Small intestine (tissue), 7 donors: Measurements from ENCODE around the gene GRHL1. TPM values are rescaled to one million over a fixed set of nuclear protein-coding genes. Genes with fewer than 3 reads are reported as not detected.

Source experiments
- DNase-seq, 2 donors: peaks; one replicate each; pipeline versions ENCODE4 v3.0.0 to v3.0.0-alpha.2; 2013
- FAIRE-seq: peaks from 2 replicates; lab custom pipeline; 2012; peaks lifted over from hg19 to GRCh38; lab: Jason Lieb, UNC
- H3K27ac ChIP-seq, 3 donors: one replicate each; pipeline ENCODE4 v1.5.1; 2013; ENCODE audit warnings: low read length in 2 of 3, mild to moderate bottlenecking in 2 of 3, control low read depth in 1 of 3, inconsistent platforms in 1 of 3, low read depth in 1 of 3, moderate library complexity in 1 of 3
- H3K27me3 ChIP-seq, 3 donors: one replicate each; pipeline ENCODE4 v1.6.1; 2013; ENCODE audit warnings: low read length in 3 of 3, inconsistent platforms in 1 of 3; ENCODE audit not compliant: control insufficient read depth in 3 of 3, insufficient read depth in 3 of 3
- H3K36me3 ChIP-seq, 3 donors: one replicate each; pipeline ENCODE4 v1.6.1; 2013; ENCODE audit warnings: low read length in 3 of 3, inconsistent platforms in 1 of 3, low read depth in 1 of 3, mild to moderate bottlenecking in 1 of 3, moderate library complexity in 1 of 3; ENCODE audit not compliant: control insufficient read depth in 3 of 3, insufficient read depth in 2 of 3
- H3K4me1 ChIP-seq, 3 donors: one replicate each; pipeline ENCODE4 v1.6.1; 2013; ENCODE audit warnings: low read length in 2 of 3, inconsistent platforms in 1 of 3, low read depth in 1 of 3, mild to moderate bottlenecking in 1 of 3, moderate library complexity in 1 of 3; ENCODE audit not compliant: control insufficient read depth in 3 of 3, insufficient read depth in 2 of 3
- H3K4me3 ChIP-seq, 3 donors: one replicate each; pipeline ENCODE4 v1.5.1; 2013; ENCODE audit warnings: low read length in 3 of 3, control low read depth in 1 of 3, inconsistent platforms in 1 of 3, low read depth in 1 of 3, mild to moderate bottlenecking in 1 of 3, moderate library complexity in 1 of 3
- H3K9me3 ChIP-seq, 2 donors: one replicate each; pipeline ENCODE4 v1.6.1; 2013; ENCODE audit warnings: low read depth in 1 of 2, low read length in 1 of 2; ENCODE audit not compliant: control insufficient read depth in 2 of 2, insufficient read depth in 1 of 2
- WGBS, 3 donors: extraction: QIAGEN DNeasy Blood & Tissue Kit; methylation state at CpG; one replicate each; pipeline ENCODE4 v1.1.7; 2013; 5-methylcytosine and 5-hydroxymethylcytosine counted together
- polyA plus RNA-seq, 4 donors: library from polyadenylated mRNA; stranded (reverse) in 3 of 4; unstranded in 1 of 4; fragments of 200-250 nt in 3 of 4; fragments of 120-200 nt in 1 of 4; gene quantifications; one replicate each; pipeline versions ENCODE4 v1.2.1 to v1.2.3, GENCODE V29; 2013
- donor health status: healthy with polysubstance abuse.
- donor health status: control.
- donor health status: control.
- donor health status: Bipolar disorder and iron deficiency.
- donor health status: healthy.

The GRHL1 gene
- polyA plus RNA-seq, 4 donors: 0.45 to 2.3 (median 0.64) TPM

DNA sequence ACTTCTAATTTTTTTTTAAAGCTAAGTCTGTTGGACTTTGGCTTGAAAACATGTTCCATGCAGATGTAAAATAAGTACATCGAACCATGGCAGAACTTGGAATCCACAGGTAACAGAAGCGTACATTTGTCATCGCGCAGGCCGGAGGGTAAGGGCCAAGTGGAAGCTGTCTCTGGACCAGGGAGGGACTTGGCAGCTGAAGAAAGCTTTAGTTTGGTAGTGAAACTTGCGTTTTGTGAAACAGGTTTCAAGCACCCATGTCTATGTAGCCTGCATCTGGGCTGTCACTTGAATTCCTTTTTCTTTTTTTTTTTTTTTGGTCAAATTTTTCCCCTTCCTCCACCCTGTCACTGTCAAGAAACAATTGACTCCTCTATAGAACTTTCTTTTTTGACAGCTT is 20.4 kb downstream of the GRHL1 start:
- peaks cover 0 to 3% (median 0%) of the 10 kb centered on the region in 3 donors for H3K4me1 ChIP-seq
- no peaks in the 10 kb centered on the region for H3K36me3 ChIP-seq
- H3K9me3 ChIP-seq: no peaks in the 10 kb centered on the region
- FAIRE-seq: no peak
- no peak for DNase-seq
- H3K27ac ChIP-seq: no peak overlapping the region
- no peak overlapping the region for H3K4me3 ChIP-seq
- H3K27me3 ChIP-seq: no peaks in the 10 kb centered on the region
- 94 to 96% (median 96%) methylated on average over 6 of the region's 6 CpGs for WGBS, 3 donors

DNA sequence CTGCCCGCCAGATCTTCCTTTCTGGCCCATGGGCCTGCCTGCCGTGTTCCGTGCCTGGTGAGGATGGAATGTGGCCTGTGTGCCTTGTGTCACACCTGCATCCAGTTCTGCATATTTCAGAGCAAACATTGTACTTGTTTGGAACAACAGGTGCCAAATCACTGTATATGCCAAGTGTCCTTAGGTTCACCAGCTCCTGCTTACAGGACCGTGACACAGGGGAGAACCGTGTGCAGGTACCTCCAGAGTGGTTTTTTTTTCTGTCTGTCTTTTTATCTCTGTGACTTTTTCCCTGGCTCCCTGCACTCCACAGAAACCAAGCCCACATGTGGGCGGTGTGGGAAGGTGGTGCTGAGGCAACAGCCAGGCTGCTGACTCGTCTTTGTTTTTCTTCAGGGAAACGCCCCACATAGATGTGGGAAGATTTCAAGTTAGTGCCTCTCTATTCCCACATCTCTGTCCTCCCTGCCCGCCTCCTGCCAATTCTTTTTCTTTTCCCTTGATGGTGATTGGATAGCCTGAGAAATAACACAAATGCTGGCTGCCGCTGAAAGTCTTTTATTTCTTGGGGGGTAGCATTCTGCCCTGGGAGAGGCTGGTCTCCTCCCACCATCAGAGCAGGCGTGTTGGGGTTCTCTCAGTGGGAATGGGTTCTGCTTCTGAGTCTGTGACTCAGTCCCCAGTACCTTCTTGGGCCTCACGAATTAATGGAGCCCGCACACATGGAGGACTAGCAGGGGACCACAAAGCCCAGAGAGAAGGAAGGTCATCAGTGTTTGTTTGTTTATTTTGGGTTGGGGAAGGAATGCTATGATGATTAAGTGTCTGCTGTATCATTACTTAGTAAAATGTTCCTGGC is 21.4 kb downstream of the GRHL1 start:
- H3K27ac ChIP-seq: no peak overlapping the region
- H3K27me3 ChIP-seq: no peaks in the 10 kb centered on the region
- DNase-seq: no peak
- no peak overlapping the region for H3K4me3 ChIP-seq
- WGBS, 3 donors: 56 to 75% (median 58%) methylated on average over 13 of the region's 13 CpGs
- H3K36me3 ChIP-seq: peaks cover 0 to 3% (median 0%) of the 10 kb centered on the region in 3 donors
- no peak for FAIRE-seq
- no peaks in the 10 kb centered on the region for H3K9me3 ChIP-seq
- peaks cover 0 to 3% (median 0%) of the 10 kb centered on the region in 3 donors for H3K4me1 ChIP-seq

DNA sequence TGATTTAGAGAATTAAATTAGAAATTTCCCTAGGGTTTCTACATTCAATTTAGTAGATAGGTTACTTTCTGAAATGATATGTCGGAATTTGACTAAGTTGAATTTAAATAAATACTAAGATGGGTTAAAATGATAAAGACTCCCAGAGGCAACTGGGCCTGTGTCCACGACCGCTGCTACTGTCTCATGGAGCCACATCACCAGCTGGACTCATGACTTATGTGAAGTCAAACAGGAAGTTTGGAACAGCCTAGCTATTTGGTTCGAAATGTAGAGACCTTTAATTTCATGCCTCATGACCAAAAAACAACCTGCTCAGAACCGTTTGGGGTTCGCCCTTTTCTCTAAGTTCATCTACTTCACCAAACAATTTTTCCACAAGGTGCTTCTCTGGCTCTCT is 22.2 kb downstream of the GRHL1 start:
- H3K36me3 ChIP-seq: peaks cover 0 to 3% (median 0%) of the 10 kb centered on the region in 3 donors
- H3K4me1 ChIP-seq: peaks cover 0 to 3% (median 0%) of the 10 kb centered on the region in 3 donors
- H3K4me3 ChIP-seq: no peak overlapping the region
- no peak overlapping the region for H3K27ac ChIP-seq
- FAIRE-seq (no peak), DNase-seq (no peak)
- WGBS, 3 donors: 79 to 93% (median 82%) methylated on average over 6 of the region's 6 CpGs
- H3K9me3 ChIP-seq: no peaks in the 10 kb centered on the region
- H3K27me3 ChIP-seq: no peaks in the 10 kb centered on the region

DNA sequence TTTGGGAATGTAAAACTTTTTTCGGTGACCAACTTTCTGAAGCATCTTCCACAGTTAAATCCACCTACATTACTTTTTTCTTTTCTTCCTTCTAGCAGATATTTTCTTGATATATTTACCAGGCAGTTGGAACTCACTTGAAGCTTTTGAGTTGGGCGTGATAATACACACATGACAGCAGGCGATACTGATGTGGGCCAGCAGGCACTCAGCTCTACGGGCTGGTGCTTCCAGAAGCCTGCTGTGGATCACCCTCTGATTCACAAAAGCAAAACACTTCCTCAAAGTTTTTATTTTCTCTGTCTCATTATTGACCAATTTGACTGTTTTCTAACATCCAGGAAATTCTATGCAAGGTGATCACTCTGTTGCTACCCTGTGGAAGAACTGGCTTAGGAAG is 22.9 kb downstream of the GRHL1 start:
- no peak for FAIRE-seq
- H3K4me1 ChIP-seq: peaks cover 0 to 3% (median 0%) of the 10 kb centered on the region in 3 donors

DNA sequence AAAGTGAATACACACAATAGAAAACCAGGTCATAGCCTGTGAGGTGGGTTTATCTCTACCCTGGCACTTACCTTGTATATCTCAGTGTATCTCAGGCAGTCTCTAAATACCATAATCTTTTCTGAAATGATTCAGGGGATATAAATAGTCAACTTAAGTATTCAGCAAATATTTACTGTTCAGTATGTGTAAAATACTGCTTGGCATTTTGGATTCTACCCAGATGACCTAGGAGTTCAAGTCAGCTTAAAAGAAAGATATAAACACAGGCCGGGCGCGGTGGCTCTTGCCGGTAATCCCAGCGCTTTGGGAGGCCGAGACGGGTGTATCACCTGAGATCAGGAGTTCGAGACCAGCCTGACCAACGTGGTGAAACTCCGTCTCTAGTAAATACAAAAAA is 23.8 kb downstream of the GRHL1 start:
- Histone ChIP-seq H3K36me3 (peaks cover 0 to 3% (median 0%) of the 10 kb centered on the region in 3 donors), H3K4me3 (no peak overlapping the region), H3K9me3 (no peaks in the 10 kb centered on the region), H3K27ac (no peak overlapping the region), H3K4me1 (peaks cover 0 to 3% (median 0%) of the 10 kb centered on the region in 3 donors), H3K27me3 (no peaks in the 10 kb centered on the region)
- WGBS, 3 donors: 42 to 63% (median 57%) methylated on average over 10 of the region's 10 CpGs
- DNase-seq (no peak), FAIRE-seq (no peak)

More for the DNA sequence above, 22.9 kb downstream of the GRHL1 start:
- no peaks in the 10 kb centered on the region for H3K27me3 ChIP-seq
- DNase-seq: no peak
- H3K4me3 ChIP-seq: no peak overlapping the region
- H3K9me3 ChIP-seq: no peaks in the 10 kb centered on the region
- H3K27ac ChIP-seq: no peak overlapping the region
- 87 to 99% (median 92%) methylated on average over 4 of the region's 4 CpGs for WGBS, 3 donors
- peaks cover 0 to 3% (median 0%) of the 10 kb centered on the region in 3 donors for H3K36me3 ChIP-seq

DNA sequence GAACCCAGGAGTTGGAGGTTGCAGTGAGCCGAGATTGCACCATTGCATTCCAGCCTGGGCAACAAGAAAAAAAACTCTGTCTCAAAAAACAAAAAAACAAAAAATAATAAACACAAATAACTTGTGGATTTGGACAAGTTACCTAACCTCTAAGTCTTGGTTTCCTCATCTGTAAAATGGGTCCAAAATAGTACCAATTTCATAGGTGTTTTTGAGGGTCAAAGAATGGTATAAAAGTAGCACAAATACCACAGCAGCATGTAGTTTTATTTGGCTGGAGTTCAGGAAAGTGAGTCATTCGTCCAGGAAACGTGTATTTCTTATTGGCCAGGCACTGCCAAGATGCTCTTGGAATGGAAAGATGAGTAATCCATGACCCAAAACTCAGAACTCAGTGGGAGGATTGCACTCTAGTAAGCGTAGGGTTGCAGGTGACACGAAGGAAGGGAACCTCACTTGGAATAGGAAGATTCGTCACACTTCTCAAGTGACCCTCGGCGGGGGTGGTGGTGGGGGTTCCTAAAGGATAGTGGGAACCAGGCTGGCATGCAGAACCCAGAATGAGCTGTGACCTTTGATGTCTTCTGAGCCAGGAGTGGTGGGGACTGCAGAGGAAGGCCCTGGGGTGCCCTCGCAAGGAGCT is 24.4 kb downstream of the GRHL1 start:
- peaks cover 0 to 3% (median 0%) of the 10 kb centered on the region in 3 donors for H3K36me3 ChIP-seq
- FAIRE-seq: no peak
- no peak overlapping the region for H3K4me3 ChIP-seq
- H3K27me3 ChIP-seq: no peaks in the 10 kb centered on the region
- 61 to 65% (median 61%) methylated on average over 9 of the region's 9 CpGs for WGBS, 3 donors
- no peak for DNase-seq
- peaks cover 0 to 3% (median 0%) of the 10 kb centered on the region in 3 donors for H3K4me1 ChIP-seq
- no peaks in the 10 kb centered on the region for H3K9me3 ChIP-seq
- no peak overlapping the region for H3K27ac ChIP-seq

DNA sequence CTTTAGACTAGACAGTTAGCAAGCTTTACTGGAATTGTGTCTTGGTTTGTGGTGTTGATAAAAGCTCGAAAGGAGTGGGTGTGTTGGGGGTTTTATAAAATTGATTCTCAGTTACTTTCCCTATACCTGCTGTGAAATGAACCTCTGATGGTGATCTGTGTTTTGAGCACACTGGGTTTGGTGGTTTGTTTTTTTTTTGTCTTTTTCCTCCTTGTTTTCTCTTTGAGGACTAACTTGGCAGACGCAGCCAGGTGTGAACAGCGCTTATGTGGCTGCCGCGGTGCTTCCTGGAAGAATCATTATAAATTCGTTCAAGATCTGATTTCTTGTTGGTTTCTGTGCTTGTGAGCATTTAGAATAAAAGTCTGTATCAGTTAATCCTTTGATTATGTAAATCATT is 28.5 kb downstream of the GRHL1 start:
- no peak overlapping the region for H3K4me3 ChIP-seq
- peaks cover 0 to 5% of the 10 kb centered on the region in 2 donors for H3K9me3 ChIP-seq
- no peak for DNase-seq
- H3K36me3 ChIP-seq: peaks cover 0 to 5% (median 0%) of the 10 kb centered on the region in 3 donors
- no peak for FAIRE-seq
- 57 to 73% (median 67%) methylated on average over 6 of the region's 6 CpGs for WGBS, 3 donors
- peaks cover 0 to 3% (median 0%) of the 10 kb centered on the region in 3 donors for H3K4me1 ChIP-seq
- no peaks in the 10 kb centered on the region for H3K27me3 ChIP-seq
- no peak overlapping the region for H3K27ac ChIP-seq

DNA sequence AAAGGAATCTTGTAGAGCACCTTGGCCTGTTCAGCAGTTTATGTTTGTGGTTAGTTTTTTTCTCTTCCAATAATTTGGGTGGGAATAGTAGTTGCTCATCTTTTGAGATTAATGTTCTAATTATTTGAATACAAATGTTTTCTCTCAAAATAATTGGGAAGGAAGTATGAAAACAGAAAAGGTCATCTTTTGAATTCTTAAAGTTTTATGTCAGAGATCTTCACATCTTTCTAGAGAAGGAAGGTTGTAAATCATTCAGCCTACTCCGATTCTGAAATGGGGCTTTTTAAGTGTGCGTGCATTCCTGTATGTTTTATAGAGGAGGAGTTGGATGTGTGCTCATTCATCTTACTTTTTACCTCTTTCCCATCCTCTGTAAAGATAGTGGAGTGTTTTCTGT is 29.0 kb downstream of the GRHL1 start:
- FAIRE-seq (no peak), DNase-seq (no peak)
- no peaks in the 10 kb centered on the region for H3K27me3 ChIP-seq
- no peak overlapping the region for H3K27ac ChIP-seq
- peaks cover 0 to 5% (median 0%) of the 10 kb centered on the region in 3 donors for H3K36me3 ChIP-seq
- peaks cover 0 to 5% of the 10 kb centered on the region in 2 donors for H3K9me3 ChIP-seq
- H3K4me3 ChIP-seq: no peak overlapping the region
- WGBS, 3 donors: 92 to 100% (median 93%) methylated on average over 2 of the region's 2 CpGs
- peaks cover 0 to 3% (median 0%) of the 10 kb centered on the region in 3 donors for H3K4me1 ChIP-seq
